ENCODE data around the gene OR4D9.

The OR4D9 gene

DNA sequence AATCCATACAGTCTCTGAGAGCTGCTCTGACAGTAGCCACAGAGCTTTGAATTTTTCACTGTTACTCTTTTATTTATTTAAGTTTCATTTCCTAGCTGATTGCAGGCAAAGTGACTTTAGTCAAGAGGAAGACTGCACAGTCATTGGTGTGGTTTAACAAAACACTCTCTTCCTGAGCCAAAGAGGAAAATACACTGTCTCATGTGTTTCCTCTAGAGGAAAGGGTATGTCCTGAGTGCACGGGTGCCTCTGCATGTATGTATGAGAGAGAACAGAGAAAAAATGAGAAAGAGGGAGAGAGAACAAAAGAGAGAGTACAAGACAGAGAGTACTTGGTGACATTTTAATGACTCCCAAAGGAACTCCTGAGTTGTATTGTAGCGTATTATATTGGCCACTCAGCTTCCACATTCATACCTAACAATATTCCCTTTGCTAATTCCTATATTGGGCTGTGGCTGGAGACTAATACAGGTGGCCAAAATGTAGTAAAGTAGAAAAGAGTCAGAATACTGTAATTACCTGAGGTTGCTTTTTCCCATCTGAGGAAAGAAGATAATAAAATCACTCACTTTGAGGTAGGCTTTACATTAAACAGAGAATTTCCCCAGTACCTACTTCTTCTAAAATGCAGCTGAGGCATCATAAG, at the start of gene OR4D9:
OR4D9 (plus strand) TSS at position 599 of the 649 bp plus-strand sequence. CDS start 3,374 bp downstream, outside the sequence.
- TF ChIP-seq, protein P1, sequence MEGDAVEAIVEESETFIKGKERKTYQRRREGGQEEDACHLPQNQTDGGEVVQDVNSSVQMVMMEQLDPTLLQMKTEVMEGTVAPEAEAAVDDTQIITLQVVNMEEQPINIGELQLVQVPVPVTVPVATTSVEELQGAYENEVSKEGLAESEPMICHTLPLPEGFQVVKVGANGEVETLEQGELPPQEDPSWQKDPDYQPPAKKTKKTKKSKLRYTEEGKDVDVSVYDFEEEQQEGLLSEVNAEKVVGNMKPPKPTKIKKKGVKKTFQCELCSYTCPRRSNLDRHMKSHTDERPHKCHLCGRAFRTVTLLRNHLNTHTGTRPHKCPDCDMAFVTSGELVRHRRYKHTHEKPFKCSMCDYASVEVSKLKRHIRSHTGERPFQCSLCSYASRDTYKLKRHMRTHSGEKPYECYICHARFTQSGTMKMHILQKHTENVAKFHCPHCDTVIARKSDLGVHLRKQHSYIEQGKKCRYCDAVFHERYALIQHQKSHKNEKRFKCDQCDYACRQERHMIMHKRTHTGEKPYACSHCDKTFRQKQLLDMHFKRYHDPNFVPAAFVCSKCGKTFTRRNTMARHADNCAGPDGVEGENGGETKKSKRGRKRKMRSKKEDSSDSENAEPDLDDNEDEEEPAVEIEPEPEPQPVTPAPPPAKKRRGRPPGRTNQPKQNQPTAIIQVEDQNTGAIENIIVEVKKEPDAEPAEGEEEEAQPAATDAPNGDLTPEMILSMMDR (conservative IDR thresholded peaks at IDR 0.05), result no peak
- H3K27ac ChIP-seq, result no peak within 1 kb of the TSS

DNA sequence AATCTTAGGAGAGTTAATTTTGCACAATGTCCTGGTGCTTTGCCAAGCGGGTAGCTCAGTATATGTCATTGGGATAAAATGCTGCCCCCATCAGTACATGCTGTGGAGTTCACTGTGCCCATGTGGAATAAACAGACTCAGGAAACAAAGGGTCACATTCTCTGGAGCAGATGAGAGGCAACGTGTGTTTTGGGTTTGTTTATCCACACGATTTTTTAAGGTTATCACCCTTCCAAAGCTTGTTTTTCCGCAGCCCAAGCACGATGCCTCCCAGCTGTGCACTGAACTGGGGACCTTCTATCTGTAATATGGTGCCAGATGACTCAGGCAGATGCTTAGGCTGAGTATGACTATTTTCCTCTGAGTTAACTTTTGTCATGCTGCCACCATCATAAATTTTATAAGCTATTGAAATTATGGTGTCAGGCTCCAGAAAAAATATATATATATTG, 48.1 kb upstream of the OR4D9 start:
- TF ChIP-seq, protein P1 (conservative IDR thresholded peaks at IDR 0.05), result no peak
- H3K27ac ChIP-seq, result no peak overlapping the region

DNA sequence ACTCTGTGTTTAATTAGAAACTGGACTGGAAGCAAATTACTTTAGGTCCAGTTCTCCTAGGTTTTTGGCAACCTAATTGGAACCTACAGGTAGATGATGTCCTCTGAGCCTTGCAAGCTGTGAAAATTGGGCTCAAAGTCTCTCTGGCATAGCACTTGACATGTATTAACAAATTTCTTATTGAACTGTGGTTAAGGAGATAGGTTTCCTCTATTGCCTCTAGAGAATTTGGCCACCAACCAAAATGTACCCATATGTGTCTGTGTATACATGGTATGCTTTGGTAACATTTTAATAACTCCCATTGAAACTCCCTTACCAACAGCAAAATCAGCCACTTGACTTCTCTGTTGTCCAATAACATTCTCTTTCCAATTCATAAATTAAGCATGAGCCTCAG, 38.3 kb upstream of the OR4D9 start, which contains the start of gene OR4D10:
OR4D10 (plus strand) TSS at position 301 of the 400 bp plus-strand sequence. CDS start 4,115 bp downstream, outside the sequence.
- H3K27ac ChIP-seq, result no peak within 1 kb of the TSS
- TF ChIP-seq, protein P1 (conservative IDR thresholded peaks at IDR 0.05), result no peak

DNA sequence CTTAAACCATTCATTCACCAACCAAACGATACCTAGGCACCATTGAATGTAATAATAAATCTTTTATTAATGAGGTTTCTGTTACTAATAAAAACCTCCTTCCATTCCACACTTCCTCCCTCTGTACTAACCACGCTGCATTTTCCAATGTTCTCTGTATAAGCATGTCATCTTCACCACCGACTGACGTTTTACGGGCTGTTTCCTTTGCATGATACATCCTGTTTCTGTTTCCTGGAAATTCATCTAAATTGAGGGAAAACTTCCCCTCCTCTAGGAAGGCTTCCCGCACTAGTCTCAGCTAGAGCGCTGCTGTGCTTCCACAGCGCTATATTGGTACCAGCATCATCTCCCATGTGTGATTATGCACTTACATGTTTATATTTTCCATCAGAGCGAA, 36.2 kb upstream of the OR4D9 start:
- no peak overlapping the region for H3K27ac ChIP-seq
- TF ChIP-seq, protein P1 (conservative IDR thresholded peaks at IDR 0.05), result no peak

DNA sequence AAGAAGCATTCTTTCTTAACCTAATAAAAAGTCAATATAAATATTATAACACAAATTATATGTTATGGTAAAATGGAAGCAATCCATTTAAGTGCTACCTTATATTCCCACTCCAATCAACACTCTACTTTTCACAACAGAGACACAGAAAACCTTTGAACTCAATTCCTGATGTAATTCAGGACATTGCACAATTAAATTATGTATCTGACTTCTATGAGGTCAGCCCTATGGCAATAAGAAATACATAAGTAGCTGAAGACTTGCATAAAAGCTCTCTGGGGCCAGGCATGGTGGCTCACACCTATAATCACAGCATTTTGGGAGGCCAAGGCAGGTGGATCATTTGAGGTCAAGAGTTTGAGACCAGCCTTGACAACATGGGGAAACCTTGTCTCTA, 31.4 kb upstream of the OR4D9 start:
- H3K27ac ChIP-seq, result no peak overlapping the region
- TF ChIP-seq, protein P1 (conservative IDR thresholded peaks at IDR 0.05), result no peak

DNA sequence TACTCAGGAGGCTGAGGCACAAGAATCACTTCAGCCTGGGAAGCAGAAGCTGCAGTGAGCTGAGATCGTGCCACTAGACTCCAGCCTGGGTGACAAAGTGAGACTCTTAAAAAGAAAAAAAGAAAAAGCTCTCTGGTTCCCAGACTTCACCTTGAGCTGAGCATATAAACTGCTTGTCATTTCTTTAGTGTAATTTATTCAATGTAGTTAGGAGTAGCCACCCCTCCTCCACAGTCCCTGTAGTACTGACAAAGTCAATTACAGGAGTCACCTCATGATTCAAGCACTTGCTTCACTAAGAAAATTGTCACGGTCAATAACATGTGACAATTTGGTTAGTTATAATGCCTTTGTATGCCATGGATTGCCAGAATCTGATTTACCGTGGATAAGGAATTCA, 31.0 kb upstream of the OR4D9 start:
- TF ChIP-seq, protein P1 (conservative IDR thresholded peaks at IDR 0.05), result no peak

DNA sequence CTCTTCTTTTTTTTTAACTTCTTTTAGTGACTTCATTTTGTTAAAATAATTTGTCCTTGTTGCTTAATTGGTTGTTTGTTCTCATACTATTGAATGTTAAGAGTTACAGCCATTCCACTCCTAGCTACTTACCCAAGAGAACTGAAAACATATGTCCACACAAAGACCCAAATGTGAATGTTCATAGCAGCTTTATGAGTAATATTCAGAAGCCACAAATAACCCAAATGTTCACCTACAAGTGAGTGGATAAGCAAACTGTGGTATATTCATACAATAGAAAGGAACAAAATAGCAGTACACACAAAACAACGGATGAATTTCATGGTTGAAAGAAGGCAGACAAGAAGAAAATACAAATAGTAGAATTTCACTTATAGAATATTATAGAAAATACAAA, 9.4 kb upstream of the OR4D9 start:
- H3K27ac ChIP-seq, result no peak overlapping the region
- TF ChIP-seq, protein P1 (conservative IDR thresholded peaks at IDR 0.05), result no peak

More for the DNA sequence above, 31.0 kb upstream of the OR4D9 start:
- no peak overlapping the region for H3K27ac ChIP-seq

Measured in VCaP (cell line).